MM.1S (cell line): ENCODE measurements around the gene DUSP15.

Experiments
- CTCF ChIP-seq: fragments of 300-600 bp; sonication (generic); IDR thresholded peaks from 2 replicates; pipeline ENCODE4 v1.5.1; 2016; ENCODE audit warnings: antibody characterized with exemption, low read length, mixed read lengths
- EZH2 ChIP-seq: fragments of 300-600 bp; sonication (generic); optimal IDR thresholded peaks from 2 replicates; pipeline ENCODE3; 2017; ENCODE audit warnings: low read depth, mild to moderate bottlenecking, antibody characterized with exemption, low read length, mixed read lengths
- EZH2phosphoT487 ChIP-seq: fragments of 300-600 bp; sonication (generic); IDR thresholded peaks from 2 replicates; pipeline ENCODE4 v1.6.1; 2018; ENCODE audit warnings: antibody characterized with exemption, low read length

DNA sequence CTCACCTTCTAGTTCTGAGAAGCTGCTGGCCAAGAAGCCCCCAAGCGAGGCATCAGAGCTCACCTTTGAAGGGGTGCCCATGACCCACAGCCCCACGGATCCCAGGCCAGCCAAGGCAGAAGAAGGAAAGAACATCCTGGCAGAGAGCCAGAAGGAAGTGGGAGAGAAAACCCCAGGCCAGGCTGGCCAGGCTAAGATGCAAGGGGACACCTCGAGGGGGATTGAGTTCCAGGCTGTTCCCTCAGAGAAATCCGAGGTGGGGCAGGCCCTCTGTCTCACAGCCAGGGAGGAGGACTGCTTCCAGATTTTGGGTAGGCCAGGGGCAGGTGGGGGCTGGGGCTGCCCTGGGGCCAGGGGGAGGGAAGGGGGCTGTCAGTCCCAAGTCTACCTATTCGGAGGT is 48.9 kb downstream of the DUSP15 start:
- no peak for TF ChIP-seq EZH2phosphoT487
- TF ChIP-seq CTCF: no peak
- no peak for TF ChIP-seq EZH2
